Colonic mucosa (tissue), 4 donors: Measurements from ENCODE around the gene DSTN. TPM values are rescaled to one million over a fixed set of nuclear protein-coding genes. Genes with fewer than 3 reads are reported as not detected.

Experiments
- DNase-seq: peaks from one replicate; pipeline ENCODE4 v3.0.0-alpha.2; 2020
- H3K27ac ChIP-seq: fragments of 200-600 bp; one replicate; pipeline ENCODE4 v1.8.0; 2021
- H3K27me3 ChIP-seq: fragments of 200-600 bp; one replicate; pipeline ENCODE4 v1.8.0; 2021
- H3K36me3 ChIP-seq: fragments of 200-600 bp; one replicate; pipeline ENCODE4 v1.8.0; 2021
- H3K4me1 ChIP-seq: fragments of 200-600 bp; one replicate; pipeline ENCODE4 v1.8.0; 2021; ENCODE audit warnings: mild to moderate bottlenecking
- H3K4me3 ChIP-seq: fragments of 200-600 bp; one replicate; pipeline ENCODE4 v1.8.0; 2021
- H3K9ac ChIP-seq, 2 donors: one replicate each; pipeline ENCODE4 v1.7.0; 2013; ENCODE audit warnings: control low read depth in 2 of 2, low read depth in 2 of 2, low read length in 2 of 2
- H3K9me3 ChIP-seq: fragments of 200-600 bp; one replicate; pipeline ENCODE4 v1.8.0; 2021
- CTCF ChIP-seq: fragments of 200-600 bp; IDR thresholded peaks from one replicate; pipeline ENCODE4 v1.8.0; 2022; ENCODE audit warnings: antibody characterized with exemption, mild to moderate bottlenecking
- intact Hi-C: fragments of 100-400 bp; cut with DNase I; formaldehyde crosslinking; loops from one replicate; pipeline ENCODE4 v1.14.1; 2022
- total RNA-seq, 2 donors: library from RNA; stranded (reverse); fragmentation: NEBNext Ultra II Directional in 1 of 2; extraction: Animal tissue kit (Norgen Biotek cat#: 25700) in 1 of 2; gene quantifications; one replicate each; pipeline ENCODE4 v1.2.1, GENCODE V29; 2021
- donor health status: healthy.
- donor health status: DM: no; HTN: no; CAD: no.
- donor health status: DM: no; HTN: no; CAD: no.

DSTN gene
- total RNA-seq, 2 donors from 2014 or later: 247 to 437 TPM

GRCh38 chr20:17640146-17640874, 70.4 kb downstream of the DSTN start:
- peaks cover 43% of the 10 kb centered on the region for H3K36me3 ChIP-seq
- intact Hi-C loops: no loop called here
- H3K9ac ChIP-seq: no peak overlapping the region
- no peaks in the 10 kb centered on the region for H3K27me3 ChIP-seq
- no peak overlapping the region for H3K27ac ChIP-seq
- TF ChIP-seq CTCF: no peak
- no peak overlapping the region for H3K4me3 ChIP-seq
- no peak for DNase-seq
- peaks cover 3% of the 10 kb centered on the region for H3K4me1 ChIP-seq
- H3K9me3 ChIP-seq: no peaks in the 10 kb centered on the region

GRCh38 chr20:17640875-17641378, 71.1 kb downstream of the DSTN start:
- Histone ChIP-seq H3K9me3 (no peaks in the 10 kb centered on the region), H3K9ac (no peak overlapping the region), H3K27me3 (no peaks in the 10 kb centered on the region), H3K36me3 (peaks cover 41% of the 10 kb centered on the region), H3K27ac (no peak overlapping the region), H3K4me1 (peaks cover 3% of the 10 kb centered on the region), H3K4me3 (no peak overlapping the region)
- intact Hi-C loops: no loop called here
- no peak for DNase-seq
- no peak for TF ChIP-seq CTCF

- no peak for TF ChIP-seq CTCF
- Histone ChIP-seq H3K36me3 (peaks cover 34% of the 10 kb centered on the region), H3K4me3 (no peak overlapping the region), H3K9ac (no peak overlapping the region), H3K4me1 (peaks cover 3% of the 10 kb centered on the region), H3K27me3 (no peaks in the 10 kb centered on the region), H3K9me3 (no peaks in the 10 kb centered on the region), H3K27ac (no peak overlapping the region)
- intact Hi-C loops: no loop called here
- no peak for DNase-seq
Observed at GRCh38 chr20:17641520-17641964, 71.7 kb downstream of the DSTN start.

GRCh38 chr20:17641993-17642392, 72.1 kb downstream of the DSTN start:
- DNase-seq: no peak
- Histone ChIP-seq H3K4me3 (no peak overlapping the region), H3K27ac (no peak overlapping the region), H3K9me3 (no peaks in the 10 kb centered on the region), H3K36me3 (peaks cover 31% of the 10 kb centered on the region), H3K27me3 (no peaks in the 10 kb centered on the region), H3K9ac (no peak overlapping the region), H3K4me1 (peaks cover 3% of the 10 kb centered on the region)
- intact Hi-C loops: no loop called here
- TF ChIP-seq CTCF: no peak

GRCh38 chr20:17642404-17643269, 72.8 kb downstream of the DSTN start:
- Histone ChIP-seq H3K27ac (no peak overlapping the region), H3K4me3 (no peak overlapping the region), H3K27me3 (no peaks in the 10 kb centered on the region), H3K4me1 (peaks cover 6% of the 10 kb centered on the region), H3K9ac (no peak overlapping the region), H3K36me3 (peaks cover 31% of the 10 kb centered on the region), H3K9me3 (no peaks in the 10 kb centered on the region)
- no peak for TF ChIP-seq CTCF
- intact Hi-C loops: no loop called here
- DNase-seq: no peak
